ENCODE data around the gene OSBPL8. TPM values are rescaled to one million over a fixed set of nuclear protein-coding genes. Genes with fewer than 3 reads are reported as not detected.

The OSBPL8 gene
- total RNA-seq, 2 donors from 2014 or later, result 23.1 to 41.2 TPM

Small RNAs within 50 kb of the gene (small RNA-seq; reads per million reads assigned to genes)
- not detected for gene RN7SKP172

Other genes starting within 250 kb of the OSBPL8 start
- gene BBS10, start 211.4 kb downstream of the OSBPL8 start, total RNA-seq, result 1 to 10 TPM; 4.0 to 7.0 TPM
- 10 to 100 TPM; 21.1 to 33.7 TPM for gene ZDHHC17, start 204.3 kb upstream of the OSBPL8 start, total RNA-seq

All from body of pancreas (tissue), 2 donors.